ENCODE results near the gene GPC6.

The GPC6 gene

GRCh38 chr13:93621966-93622365 is 395.4 kb downstream of the GPC6 start:
- no peak for DNase-seq

- no peak for DNase-seq
These were observed 397.7 kb downstream of the GPC6 start for GRCh38 chr13:93624311-93624777.

- no peak for DNase-seq
These were observed 398.9 kb downstream of the GPC6 start for GRCh38 chr13:93625536-93625935.

DNA sequence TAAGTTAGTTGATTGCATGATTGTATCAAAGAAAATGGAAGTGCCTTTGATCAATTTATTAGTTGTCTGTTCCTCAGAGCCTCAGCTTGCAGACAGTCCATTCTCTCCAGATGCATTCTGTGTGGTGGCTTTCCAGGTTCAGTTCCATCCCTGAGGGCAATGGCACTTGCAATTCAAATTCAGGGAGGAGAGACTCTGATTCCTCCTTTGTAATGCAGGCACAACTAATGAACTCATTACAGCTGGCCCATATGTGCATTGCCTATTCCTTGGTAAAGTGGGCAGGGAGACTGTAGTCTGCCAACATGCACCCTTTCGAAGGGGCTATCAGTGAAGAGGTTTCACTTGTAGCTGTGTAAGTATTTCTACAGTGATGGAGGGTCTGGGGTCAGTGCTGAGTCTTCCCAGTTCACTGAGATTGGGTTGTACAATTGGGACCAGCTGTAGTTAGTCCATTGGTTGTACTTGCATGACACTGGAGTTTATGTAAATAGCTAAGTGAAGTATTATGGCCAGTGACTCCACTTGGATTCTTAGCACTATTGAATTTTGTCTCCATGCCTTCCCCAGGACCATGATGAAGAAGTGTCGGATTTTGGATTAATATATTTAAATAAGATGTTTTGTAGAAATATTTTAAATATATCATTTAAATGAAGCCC is 401.7 kb downstream of the GPC6 start:
- no peak for DNase-seq

DNA sequence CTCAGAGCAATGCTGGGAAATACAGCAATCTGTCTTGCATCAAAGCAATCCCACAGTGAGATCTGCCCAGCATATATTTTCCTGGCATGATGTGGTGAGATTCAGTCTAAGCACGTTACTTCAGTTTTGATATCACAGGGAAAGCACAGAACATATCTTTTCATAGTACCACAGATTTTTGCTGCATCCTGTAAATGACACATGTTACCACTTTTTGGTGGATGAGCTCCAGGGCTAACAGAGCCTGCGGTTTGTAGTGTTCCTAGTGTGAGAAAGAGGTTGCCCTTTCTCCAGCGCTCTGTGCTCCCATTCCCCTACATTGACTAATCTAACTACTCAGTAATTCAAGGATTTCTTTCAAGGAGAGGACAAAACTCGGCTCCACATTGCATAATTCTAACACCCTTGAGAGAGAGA is 409.0 kb downstream of the GPC6 start:
- DNase-seq, result no peak

- no peak for DNase-seq
These were observed 411.2 kb downstream of the GPC6 start for GRCh38 chr13:93637852-93638251.

DNA sequence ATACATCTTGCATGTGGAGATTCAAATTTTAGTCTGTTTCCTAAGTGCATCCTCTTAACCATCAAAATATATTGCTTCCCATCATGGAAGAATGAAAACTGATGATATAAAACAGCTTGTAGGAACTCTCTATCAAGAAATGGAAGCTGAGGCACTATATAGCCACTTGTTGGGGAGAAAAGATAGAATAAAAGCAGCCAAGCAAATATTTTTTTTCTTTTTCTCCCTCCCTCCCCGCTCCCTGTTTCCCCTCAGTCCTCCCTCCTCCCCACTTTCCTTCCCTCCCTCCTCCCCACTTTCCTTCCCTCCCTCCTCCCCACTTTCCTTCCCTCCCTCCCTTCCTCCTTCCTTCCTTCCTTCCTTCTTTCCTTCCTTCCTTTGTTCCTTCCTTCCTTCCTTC is 413.8 kb downstream of the GPC6 start:
- DNase-seq, result no peak

DNA sequence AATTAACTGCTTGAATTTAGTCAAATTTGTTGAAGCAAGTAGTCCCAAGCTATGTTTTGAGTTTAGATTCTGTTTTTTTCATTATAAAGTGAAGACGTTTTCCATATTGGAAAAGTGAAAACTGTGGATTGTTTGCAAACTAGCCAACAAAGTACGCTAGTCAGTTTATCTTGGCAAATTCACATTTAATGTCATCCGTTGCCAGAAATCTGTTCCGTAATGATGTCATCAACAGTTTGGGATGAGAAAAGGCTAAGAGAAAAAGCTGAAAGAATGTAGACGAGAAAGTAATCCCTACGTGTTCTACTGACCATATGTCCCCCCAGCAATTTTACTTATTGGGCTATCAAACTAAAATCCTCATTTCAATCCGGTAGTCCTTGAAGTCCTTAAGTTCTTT is 419.6 kb downstream of the GPC6 start:
- no peak for DNase-seq

- no peak for DNase-seq
These were observed 422.9 kb downstream of the GPC6 start for GRCh38 chr13:93649496-93649895.

GRCh38 chr13:93653776-93654175 is 427.2 kb downstream of the GPC6 start:
- no peak for DNase-seq

DNA sequence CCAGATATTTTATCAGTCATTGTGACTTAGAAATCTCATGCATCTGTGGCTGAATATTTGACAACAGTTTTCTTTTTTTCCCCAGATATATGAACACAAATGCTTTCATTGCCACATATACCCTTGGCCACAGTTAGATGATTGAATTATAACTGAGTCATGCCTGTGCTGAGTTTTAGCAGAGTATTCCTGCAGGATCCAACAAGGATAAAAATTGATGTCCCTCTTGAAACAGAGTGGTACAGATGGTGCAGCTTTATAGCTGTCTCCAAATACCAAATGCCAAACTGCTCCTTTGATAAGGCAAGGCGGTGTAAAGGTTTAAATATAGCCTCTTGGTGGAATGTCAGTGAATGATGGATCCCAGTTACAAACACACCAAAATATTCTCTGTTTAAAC is 428.5 kb downstream of the GPC6 start:
- no peak for DNase-seq

DNA sequence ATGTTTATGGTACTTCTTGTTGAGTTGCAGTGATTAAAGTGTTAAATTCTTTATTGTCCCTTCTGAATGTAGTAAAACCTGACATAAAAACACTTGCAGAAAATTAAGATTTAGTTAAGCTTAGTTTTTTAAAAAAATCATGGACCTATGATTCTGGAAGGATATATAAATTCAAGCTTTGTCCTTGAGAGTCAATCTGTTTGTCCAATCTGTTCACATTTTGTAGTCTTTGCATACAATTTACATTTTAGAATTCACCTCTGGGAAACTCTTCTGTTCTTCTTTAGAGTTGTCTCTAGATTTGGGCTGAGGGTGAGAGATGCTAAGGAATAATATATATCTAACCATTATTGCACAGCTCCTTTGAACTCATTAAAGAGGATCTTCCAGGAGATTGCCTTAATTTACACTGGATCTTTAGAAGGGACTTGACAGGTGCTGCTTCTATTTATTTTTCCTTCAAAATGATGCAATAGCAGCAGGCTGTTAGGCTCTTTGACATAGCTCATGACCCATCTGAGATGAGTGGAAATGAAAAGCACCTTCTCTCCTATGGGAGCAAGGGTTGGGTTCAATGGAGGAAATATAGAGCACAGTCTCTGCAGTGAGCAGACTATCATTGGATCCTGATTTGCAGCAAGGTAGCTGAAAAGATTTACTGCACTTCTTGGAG is 433.9 kb downstream of the GPC6 start:
- DNase-seq, result no peak

- no peak for DNase-seq
These were observed 444.3 kb downstream of the GPC6 start for GRCh38 chr13:93670866-93671265.

GRCh38 chr13:93672996-93673395 is 446.4 kb downstream of the GPC6 start:
- DNase-seq, result no peak

DNA sequence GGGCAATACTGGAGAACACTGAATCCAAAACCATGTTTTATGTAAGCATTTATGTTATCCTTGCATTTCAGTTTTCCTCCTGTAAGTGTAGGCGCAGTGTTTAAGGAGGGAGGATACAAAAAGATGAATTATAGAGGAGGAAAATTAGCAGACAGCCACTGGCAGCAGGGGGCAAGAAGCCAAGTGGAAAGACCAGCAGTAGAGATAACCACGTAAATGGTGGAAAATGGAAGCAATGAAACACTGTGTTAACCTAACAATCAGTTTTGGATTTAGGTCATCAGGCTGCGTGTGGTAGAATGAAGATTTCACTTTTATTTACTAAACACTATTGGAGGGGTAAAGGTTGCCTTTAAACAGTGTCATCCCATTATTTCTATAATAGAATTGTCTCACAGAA is 447.3 kb downstream of the GPC6 start:
- no peak for DNase-seq

- no peak for DNase-seq
These were observed 447.7 kb downstream of the GPC6 start for GRCh38 chr13:93674337-93674755.

- DNase-seq, result no peak
These were observed 453.7 kb downstream of the GPC6 start for GRCh38 chr13:93680329-93680728.

DNA sequence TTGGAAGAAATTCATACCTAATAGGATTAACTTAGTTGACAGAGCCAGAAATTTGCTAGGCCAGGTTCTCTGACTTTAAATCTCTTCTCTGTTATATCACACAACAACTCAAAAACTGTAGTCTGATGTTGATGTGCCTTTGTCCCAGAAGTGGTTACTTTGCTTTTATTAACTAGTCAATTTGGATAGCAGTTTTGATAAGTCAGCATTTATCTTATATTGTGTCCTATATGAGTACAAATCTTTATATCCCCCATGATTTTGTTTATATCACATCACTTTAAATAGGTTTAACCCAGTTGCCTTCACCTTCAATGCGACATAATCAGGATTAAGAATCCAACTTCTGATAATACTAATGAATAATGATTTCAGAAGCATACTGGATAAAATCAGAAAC is 459.3 kb downstream of the GPC6 start:
- no peak for DNase-seq

DNA sequence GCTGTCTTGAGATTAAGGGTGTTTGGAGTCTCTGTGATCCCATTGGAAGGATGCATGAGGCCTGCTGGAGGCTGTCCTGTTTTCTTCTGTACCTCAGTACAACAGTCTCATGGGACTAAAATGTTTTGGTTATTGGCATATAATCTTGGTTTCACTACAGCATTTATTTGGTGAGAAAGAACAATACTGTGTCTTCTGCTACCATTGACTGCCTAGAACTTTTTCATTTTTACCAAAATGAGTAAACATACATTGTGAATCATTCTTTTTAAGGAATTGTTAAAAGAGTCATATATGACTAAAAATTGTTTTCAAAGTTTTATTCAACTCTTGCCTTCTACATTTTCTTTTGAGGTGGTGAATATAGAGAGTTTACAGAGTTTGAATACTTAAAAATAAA is 459.8 kb downstream of the GPC6 start:
- DNase-seq, result no peak

- DNase-seq, result no peak
These were observed 460.7 kb downstream of the GPC6 start for GRCh38 chr13:93687261-93687660.

GRCh38 chr13:93689333-93689732 is 462.7 kb downstream of the GPC6 start:
- DNase-seq, result no peak

GRCh38 chr13:93690139-93690538 is 463.5 kb downstream of the GPC6 start:
- no peak for DNase-seq

DNA sequence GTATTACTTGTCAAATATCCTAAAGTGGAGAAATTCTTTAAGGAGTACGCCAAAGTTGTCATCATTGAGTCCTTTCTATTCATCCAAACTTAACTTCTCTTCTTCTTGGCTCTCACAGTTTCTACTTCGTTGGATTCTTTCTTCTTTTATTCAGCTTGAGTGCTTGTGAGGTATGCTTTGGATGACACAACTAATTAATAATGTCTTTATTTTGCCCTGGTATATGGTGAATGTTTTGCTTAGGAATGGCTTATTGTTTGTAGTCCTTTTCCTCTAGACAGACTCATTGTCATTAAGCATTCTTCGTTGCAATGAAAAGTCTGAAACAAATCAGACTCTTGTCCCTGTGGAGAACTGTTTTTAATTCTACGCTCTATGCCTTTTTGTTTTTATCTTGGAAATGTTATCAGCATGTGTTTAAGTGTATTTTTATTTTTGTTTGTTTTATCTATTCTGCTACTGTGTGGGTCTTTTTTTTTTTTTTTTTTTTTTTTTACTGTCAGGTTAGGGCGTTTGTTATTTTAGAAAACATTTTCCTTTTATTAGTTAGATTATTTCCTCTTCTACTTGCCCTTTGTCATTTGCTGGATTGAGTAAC is 471.5 kb downstream of the GPC6 start:
- no peak for DNase-seq

- no peak for DNase-seq
These were observed 473.5 kb downstream of the GPC6 start for GRCh38 chr13:93700115-93700514.
